HG03108 (cell line): ENCODE measurements around the gene CC2D2A.

ENCODE experiments used
- ATAC-seq: cut with Tn5 transposase; IDR thresholded peaks from one replicate; pipeline ENCODE4 v1.9.1; 2021; ENCODE audit warnings: moderate library complexity; ENCODE audit not compliant: unreplicated experiment

CC2D2A gene

GRCh38 chr4:15636818-15637217, 167.1 kb downstream of the CC2D2A start:
- no peak for ATAC-seq

GRCh38 chr4:15638418-15638817, 168.7 kb downstream of the CC2D2A start:
- no peak for ATAC-seq

- no peak for ATAC-seq
Measured at GRCh38 chr4:15648600-15648999, 178.9 kb downstream of the CC2D2A start.

GRCh38 chr4:15649914-15650545, 180.3 kb downstream of the CC2D2A start:
- ATAC-seq, result no peak
